Chondrocyte (in vitro differentiated cells): ENCODE data around the gene RADIL. TPM values are rescaled to one million over a fixed set of nuclear protein-coding genes. Genes with fewer than 3 reads are reported as not detected.
"Not testable (repeated sequence)": the region's sequence is repeated elsewhere in the genome, so short reads cannot be mapped to it uniquely, and the experiment has no call there.

Experiments used
- DNase-seq: peaks from one replicate; pipeline ENCODE4 v3.0.0; 2021; ENCODE audit warnings: mixed read lengths, low spot score
- H3K27ac Mint-ChIP-seq: one replicate; pipeline ENCODE4 v1.8.0; 2021; ENCODE audit warnings: mild to moderate bottlenecking, moderate library complexity, mixed read lengths; ENCODE audit not compliant: unreplicated experiment
- H3K27me3 Mint-ChIP-seq: 2 replicates; pipeline ENCODE4 v1.8.0; 2021; ENCODE audit warnings: low read depth, mixed read lengths
- H3K36me3 Mint-ChIP-seq: 2 replicates; pipeline ENCODE4 v1.8.0; 2021; ENCODE audit warnings: low read depth, mixed read lengths
- H3K4me1 Mint-ChIP-seq: 2 replicates; pipeline ENCODE4 v1.8.0; 2021; ENCODE audit warnings: low read depth, mild to moderate bottlenecking, mixed read lengths
- H3K4me3 Mint-ChIP-seq: one replicate; pipeline ENCODE4 v1.8.0; 2021; ENCODE audit warnings: mild to moderate bottlenecking, moderate library complexity, mixed read lengths; ENCODE audit not compliant: unreplicated experiment
- H3K9me3 Mint-ChIP-seq: 2 replicates; pipeline ENCODE4 v1.8.0; 2021; ENCODE audit warnings: low read depth, mixed read lengths
- total RNA-seq: library from RNA; stranded (reverse); gene quantifications from 3 replicates; pipeline ENCODE4 v1.2.1, GENCODE V29; 2021
- TF ChIP-seq, protein P1 (sequence below): fragments of 200-600 bp; sonication (generic); IDR thresholded peaks from 2 replicates; pipeline ENCODE4 v1.5.0; 2021; ENCODE audit warnings: antibody characterized with exemption, mild to moderate bottlenecking, moderate library complexity

The RADIL gene
- total RNA-seq, 1 donor from 2014 or later, result 1.2 TPM

GRCh38 chr7:4805110-4805983, 78.2 kb downstream of the RADIL start:
- H3K36me3 Mint-ChIP-seq, result no peaks in the 10 kb centered on the region
- H3K4me3 Mint-ChIP-seq, result no peak overlapping the region
- H3K9me3 Mint-ChIP-seq, result no peaks in the 10 kb centered on the region
- TF ChIP-seq, protein P1, sequence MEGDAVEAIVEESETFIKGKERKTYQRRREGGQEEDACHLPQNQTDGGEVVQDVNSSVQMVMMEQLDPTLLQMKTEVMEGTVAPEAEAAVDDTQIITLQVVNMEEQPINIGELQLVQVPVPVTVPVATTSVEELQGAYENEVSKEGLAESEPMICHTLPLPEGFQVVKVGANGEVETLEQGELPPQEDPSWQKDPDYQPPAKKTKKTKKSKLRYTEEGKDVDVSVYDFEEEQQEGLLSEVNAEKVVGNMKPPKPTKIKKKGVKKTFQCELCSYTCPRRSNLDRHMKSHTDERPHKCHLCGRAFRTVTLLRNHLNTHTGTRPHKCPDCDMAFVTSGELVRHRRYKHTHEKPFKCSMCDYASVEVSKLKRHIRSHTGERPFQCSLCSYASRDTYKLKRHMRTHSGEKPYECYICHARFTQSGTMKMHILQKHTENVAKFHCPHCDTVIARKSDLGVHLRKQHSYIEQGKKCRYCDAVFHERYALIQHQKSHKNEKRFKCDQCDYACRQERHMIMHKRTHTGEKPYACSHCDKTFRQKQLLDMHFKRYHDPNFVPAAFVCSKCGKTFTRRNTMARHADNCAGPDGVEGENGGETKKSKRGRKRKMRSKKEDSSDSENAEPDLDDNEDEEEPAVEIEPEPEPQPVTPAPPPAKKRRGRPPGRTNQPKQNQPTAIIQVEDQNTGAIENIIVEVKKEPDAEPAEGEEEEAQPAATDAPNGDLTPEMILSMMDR, result no peak
- peak; percentile 90 for DNase-seq
- peaks cover 13% of the 10 kb centered on the region for H3K27me3 Mint-ChIP-seq
- no peaks in the 10 kb centered on the region for H3K4me1 Mint-ChIP-seq
- H3K27ac Mint-ChIP-seq, result no peak overlapping the region

GRCh38 chr7:4803397-4804241, 79.9 kb downstream of the RADIL start:
- Mint-ChIP-seq H3K27me3 (peaks cover 13% of the 10 kb centered on the region), H3K4me3 (no peak overlapping the region), H3K36me3 (no peaks in the 10 kb centered on the region), H3K9me3 (no peaks in the 10 kb centered on the region), H3K27ac (no peak overlapping the region), H3K4me1 (no peaks in the 10 kb centered on the region)
- peak; percentile 86 for DNase-seq
- TF ChIP-seq, protein P1, result no peak

- H3K4me3 Mint-ChIP-seq, DNase-seq, H3K9me3 Mint-ChIP-seq, H3K27ac Mint-ChIP-seq, H3K36me3 Mint-ChIP-seq, H3K4me1 Mint-ChIP-seq: not testable (repeated sequence)
- H3K27me3 Mint-ChIP-seq, result peaks cover 11% of the 10 kb centered on the region
These were observed 80.9 kb downstream of the RADIL start for GRCh38 chr7:4802577-4802976.

DNA sequence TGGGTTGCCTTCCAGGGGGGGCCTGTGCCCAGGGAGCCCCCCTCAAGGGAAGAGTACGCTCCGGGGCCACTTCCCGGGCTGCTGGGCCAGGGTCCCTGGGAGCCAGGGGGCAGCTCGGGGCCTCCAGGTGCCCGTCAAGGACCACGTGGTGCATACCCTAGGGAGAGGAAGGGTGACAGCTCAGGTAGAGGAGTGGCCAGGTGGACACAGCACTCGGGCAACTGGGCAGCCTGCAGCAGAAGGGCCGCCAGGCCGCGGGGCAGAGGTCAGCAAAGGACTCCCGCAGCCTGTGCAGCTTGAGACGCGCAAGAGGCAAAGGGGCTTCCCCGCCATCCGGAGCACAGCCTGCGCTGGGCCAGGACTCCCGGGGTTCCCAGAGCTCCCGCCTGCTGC, 81.7 kb downstream of the RADIL start:
- peaks cover 6% of the 10 kb centered on the region for H3K27me3 Mint-ChIP-seq
- no peaks in the 10 kb centered on the region for H3K36me3 Mint-ChIP-seq
- DNase-seq, result no peak
- no peaks in the 10 kb centered on the region for H3K9me3 Mint-ChIP-seq
- H3K4me3 Mint-ChIP-seq, result no peak overlapping the region
- no peaks in the 10 kb centered on the region for H3K4me1 Mint-ChIP-seq
- TF ChIP-seq, protein P1, result no peak
- H3K27ac Mint-ChIP-seq, result no peak overlapping the region

GRCh38 chr7:4800926-4801838, 82.3 kb downstream of the RADIL start:
- no peaks in the 10 kb centered on the region for H3K9me3 Mint-ChIP-seq
- no peaks in the 10 kb centered on the region for H3K4me1 Mint-ChIP-seq
- DNase-seq, result no peak
- no peak overlapping the region for H3K4me3 Mint-ChIP-seq
- no peaks in the 10 kb centered on the region for H3K36me3 Mint-ChIP-seq
- no peak overlapping the region for H3K27ac Mint-ChIP-seq
- TF ChIP-seq, protein P1, result no peak
- H3K27me3 Mint-ChIP-seq, result no peaks in the 10 kb centered on the region
